HT1080 (cell line): ENCODE measurements around the gene CTSZ. TPM values are rescaled to one million over a fixed set of nuclear protein-coding genes. Genes with fewer than 3 reads are reported as not detected.
A peak's percentile ranks its signal among the peaks of the same experiment; 100 is the strongest.
"Not testable (repeated sequence)": the region's sequence is repeated elsewhere in the genome, so short reads cannot be mapped to it uniquely, and the experiment has no call there.

ENCODE experiments used
- DNase-seq: peaks from one replicate; pipeline ENCODE4 v3.0.0-alpha.2; 2015; ENCODE audit warnings: low read depth
- total RNA-seq: library from RNA; depleted of rRNA; stranded (reverse); fragments of >200 nt; shearing (Covaris generic); gene quantifications from 2 replicates; pipeline ENCODE4 v1.2.3, GENCODE V29; 2014

The CTSZ gene
- total RNA-seq, 1 experiment from 2014 or later = 110 TPM

DNA sequence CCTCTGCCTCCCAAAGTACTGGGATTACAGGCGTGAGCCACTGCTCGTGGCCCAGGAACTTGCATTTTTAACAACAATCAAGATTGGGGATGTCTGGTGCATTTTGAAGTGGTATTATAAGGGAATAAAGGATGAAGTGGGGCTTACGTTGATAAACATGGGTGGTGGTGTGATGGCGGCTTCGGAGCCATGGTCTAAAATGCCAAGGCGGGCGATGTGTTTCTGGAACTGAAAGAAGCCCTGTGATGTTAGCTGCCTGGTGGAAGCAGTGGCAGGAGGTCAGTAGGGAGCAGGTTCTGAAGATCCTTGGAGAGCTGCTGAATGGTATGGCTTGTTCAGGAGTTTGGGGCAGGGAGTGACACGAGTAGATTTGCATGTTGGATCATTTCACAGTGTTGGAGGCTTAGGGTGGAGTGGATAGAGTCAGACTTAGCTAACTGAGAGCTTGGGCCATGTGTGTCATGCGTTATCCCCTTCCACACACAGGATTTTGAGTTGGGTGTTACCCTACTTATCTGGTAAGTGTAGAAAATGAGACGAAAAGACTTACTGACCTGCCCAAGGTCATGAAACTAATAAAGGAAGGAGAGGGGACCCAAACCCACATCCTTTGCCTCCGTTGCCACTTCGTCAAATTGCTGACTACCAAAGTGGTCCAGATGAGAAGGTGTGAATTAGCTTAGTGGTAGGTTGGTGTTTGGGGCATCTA is 24.5 kb downstream of the CTSZ start:
- no peak for DNase-seq

GRCh38 chr20:58981628-58982364 is 25.3 kb downstream of the CTSZ start:
- DNase-seq = peak; percentile 23

- peak; percentile 70 for DNase-seq
Observed at GRCh38 chr20:58980711-58981627, 26.1 kb downstream of the CTSZ start, which contains the start of gene NELFCD. NELFCD (plus strand) TSS chr20:58981256; CDS start chr20:58981310, 54 bp downstream.

DNA sequence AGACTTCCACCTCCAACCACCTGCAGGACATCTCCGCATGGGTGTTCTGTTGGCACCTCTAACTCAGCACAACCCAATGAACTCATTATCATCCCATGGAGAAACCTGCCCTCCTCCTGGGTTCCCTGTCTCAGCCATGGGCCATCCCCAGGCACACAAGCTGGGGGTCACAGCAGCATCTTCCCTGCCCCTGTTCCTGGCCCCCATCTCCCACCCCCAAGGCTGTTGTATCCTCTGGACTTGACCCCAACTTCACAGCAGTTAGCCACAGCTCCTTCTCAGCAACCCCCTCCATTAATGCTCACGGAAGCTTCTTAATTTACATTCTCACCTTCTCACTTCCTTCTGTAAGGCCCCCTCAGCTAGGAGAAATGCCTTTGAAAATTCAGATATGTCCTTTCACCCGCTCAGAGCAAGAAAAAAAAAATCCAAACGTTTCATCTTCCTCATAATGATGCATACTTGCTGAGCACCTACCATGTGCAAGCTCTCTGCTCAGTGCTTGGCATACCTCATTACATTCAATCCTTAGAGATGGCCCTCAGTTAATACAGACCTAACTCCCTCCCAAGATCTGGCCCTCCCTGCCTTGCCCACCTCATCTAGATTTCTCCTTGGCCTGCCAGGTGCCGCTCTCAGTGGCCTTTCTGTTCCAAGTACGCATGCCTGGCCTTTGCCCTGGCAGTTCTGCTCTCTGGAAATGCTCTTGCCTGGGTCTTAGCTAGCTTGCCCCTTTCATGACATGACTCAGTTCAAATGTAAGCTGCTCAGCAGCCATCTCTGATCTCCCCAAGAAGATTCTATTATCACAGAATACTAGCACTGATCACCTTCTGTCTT is 28.5 kb downstream of the CTSZ start:
- DNase-seq = no peak

GRCh38 chr20:58976061-58976730 is 30.9 kb downstream of the CTSZ start:
- peak; percentile 15 for DNase-seq

- DNase-seq = no peak
Observed at GRCh38 chr20:58975353-58975752, 31.7 kb downstream of the CTSZ start.

DNA sequence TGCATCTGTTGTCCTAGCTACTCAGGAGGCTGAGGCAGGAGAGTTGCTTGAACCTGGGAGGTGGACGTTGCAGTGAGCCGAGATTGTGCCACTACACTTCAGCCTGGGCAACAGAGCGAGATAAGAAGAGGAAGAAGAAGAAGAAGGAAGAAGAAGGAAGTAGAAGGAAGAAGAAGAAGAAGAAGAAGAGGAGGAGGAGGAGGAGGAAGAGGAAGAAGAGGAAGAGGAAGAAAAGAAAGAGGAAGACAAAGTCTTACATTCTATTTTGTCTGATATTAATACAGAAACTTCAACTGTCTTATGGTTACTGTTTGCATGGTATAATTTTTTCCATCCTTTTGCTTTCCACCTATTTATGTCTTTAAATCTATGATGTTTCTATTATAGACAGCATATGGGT is 33.2 kb downstream of the CTSZ start:
- no peak for DNase-seq

DNA sequence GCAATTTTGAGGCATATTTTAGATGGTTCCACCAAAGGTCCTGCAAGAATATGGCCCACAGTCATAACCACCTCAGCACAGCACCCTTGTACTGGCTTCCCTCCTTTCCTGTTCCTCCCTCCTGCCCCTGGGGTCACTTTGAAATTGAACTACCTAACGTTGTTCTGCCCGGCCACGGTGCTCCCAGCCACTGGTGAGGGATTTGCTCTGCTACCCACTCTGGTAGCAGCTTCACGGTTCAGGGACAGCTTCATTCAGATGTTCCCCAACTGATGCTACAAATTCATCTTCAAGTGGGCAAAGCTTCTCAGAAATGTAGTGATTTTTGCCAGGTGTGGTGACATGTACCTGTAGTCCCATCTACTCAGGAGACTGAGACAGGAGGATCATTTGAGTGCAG is 33.9 kb downstream of the CTSZ start:
- DNase-seq = no peak

GRCh38 chr20:58971429-58971828 is 35.6 kb downstream of the CTSZ start:
- DNase-seq = no peak

- no peak for DNase-seq
Observed at GRCh38 chr20:58970146-58970545, 36.9 kb downstream of the CTSZ start.

DNA sequence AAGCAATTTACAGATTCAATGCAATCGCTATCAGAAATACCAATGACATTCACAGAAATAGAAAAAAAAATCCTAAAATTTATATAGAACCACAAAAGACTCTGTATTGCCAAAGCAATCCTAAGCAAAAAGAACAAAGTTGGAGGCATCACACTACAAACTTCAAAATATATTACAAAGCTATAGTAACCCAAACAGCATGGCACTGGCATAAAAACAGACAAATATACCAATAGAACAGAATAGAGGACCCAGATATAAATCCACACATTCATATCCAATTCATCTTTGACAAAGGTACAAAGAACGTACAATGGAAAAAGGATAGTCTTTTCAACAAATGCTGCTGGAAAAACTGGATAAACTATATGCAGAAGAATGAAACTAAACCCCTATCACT is 37.6 kb downstream of the CTSZ start:
- DNase-seq = no peak

DNA sequence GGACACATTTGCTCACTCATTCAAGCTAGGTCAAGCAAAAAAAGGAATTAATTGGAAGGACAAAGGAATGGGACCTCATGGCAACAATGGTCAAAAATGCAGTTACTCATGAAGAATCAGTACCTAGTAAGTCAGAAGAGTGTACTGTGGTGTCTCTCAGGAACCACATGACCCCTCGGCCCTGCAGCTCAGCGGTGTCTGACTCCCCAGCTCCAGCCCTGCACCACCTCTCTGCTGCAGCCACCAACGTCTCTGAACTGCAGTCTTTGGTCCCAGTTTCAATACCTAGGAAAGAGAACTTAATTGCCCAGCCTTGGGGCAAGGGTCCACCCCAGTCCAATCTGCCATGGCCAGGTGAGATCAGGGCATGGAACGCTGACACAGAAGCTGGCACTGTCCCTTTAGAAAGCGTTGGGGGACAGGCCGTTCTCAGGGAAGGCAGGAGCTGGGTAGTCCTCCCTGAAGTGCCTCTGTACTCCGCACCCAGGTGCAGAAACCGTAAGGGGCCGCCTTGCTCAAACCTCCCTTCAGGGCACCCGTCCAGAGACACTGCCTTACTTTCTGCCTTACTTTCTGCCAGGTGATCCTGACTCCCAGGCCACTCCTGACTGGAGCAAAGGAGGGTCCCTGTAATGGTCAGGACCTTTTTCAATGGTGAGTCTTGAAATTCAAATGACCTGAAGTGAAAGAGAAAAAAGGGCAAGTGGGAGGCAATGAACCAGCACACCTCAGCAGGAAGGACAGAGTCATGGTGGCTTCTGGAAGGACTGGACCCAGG is 39.2 kb downstream of the CTSZ start:
- DNase-seq = no peak

GRCh38 chr20:58965270-58966064 is 41.6 kb downstream of the CTSZ start:
- DNase-seq = no peak

- DNase-seq = not testable (repeated sequence)
Observed at GRCh38 chr20:58963922-58964321, 43.1 kb downstream of the CTSZ start.

- no peak for DNase-seq
Observed at GRCh38 chr20:58963060-58963584, 43.9 kb downstream of the CTSZ start.

DNA sequence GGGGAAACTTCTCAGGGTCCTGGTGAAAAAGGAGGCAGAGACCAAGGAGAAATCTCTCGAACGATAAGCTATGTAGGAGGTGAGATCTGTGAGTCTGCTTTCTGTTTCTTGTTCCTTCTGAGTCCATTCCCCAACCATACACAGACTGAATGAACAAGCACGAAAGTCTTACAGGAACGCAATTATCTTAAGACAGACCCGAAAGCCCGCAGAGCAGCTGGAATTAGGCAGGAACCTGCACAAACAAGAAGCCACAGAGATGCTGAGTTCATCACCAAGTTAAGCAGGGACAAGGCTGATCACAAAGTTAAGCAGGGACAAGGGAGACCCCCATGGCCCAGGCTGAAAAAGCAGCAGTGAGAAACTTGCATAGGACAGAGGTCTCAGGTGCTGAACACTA is 47.4 kb downstream of the CTSZ start:
- no peak for DNase-seq

- DNase-seq = no peak
Observed at GRCh38 chr20:58956078-58956477, 51.0 kb downstream of the CTSZ start.

GRCh38 chr20:58953050-58953449 is 54.0 kb downstream of the CTSZ start:
- no peak for DNase-seq
